B cell (primary cell): ENCODE data around the gene LIPA. TPM values are rescaled to one million over a fixed set of nuclear protein-coding genes. Genes with fewer than 3 reads are reported as not detected.
A peak's percentile ranks its signal among the peaks of the same experiment; 100 is the strongest.

ENCODE experiments used
- ATAC-seq: fragments of 200-7000 bp; cut with Tn5 transposase; one replicate; pipeline ENCODE4 v1.10.0; 2021; ENCODE audit warnings: low read depth, mild to moderate bottlenecking, moderate number of reproducible peaks, moderate library complexity
- CTCF ChIA-PET: fragments of 350-600 bp; sonication (Branson Sonifier 250); formaldehyde crosslinking; loops from one replicate; lab custom pipeline; 2021; ENCODE audit warnings: antibody characterized with exemption, inconsistent platforms; lab: Charles Lee
- POLR2A ChIA-PET: fragments of 350-600 bp; sonication (Branson Sonifier 250); formaldehyde crosslinking; loops from one replicate; lab custom pipeline; 2021; ENCODE audit warnings: antibody characterized with exemption; lab: Charles Lee
- DNase-seq: peaks from one replicate; pipeline ENCODE4 v3.0.0; 2013
- H2AFZ ChIP-seq: 2 replicates; pipeline ENCODE4 v1.6.1; 2012; ENCODE audit warnings: mild to moderate bottlenecking, low read depth, low read length; ENCODE audit not compliant: insufficient read depth, poor library complexity, severe bottlenecking
- H3K27ac ChIP-seq, 2 donors: 1 replicate in 1 of 2; 2 replicates in 1 of 2; pipeline ENCODE4 v1.5.1; 2012 to 2013; ENCODE audit warnings: low read length in 2 of 2, mild to moderate bottlenecking in 2 of 2, moderate library complexity in 1 of 2
- H3K27me3 ChIP-seq, 4 experiments: fragments of 200-600 bp in 1 of 4; sonication (generic) in 1 of 4; replicated peaks in 1 of 4; 1 replicate in 2 of 4; 2 replicates in 2 of 4; pipeline versions ENCODE4 v1.6.1 to v1.7.0; 2013 to 2016; ENCODE audit warnings: low read length in 3 of 4, mild to moderate bottlenecking in 2 of 4, mixed read lengths in 1 of 4, moderate library complexity in 1 of 4; ENCODE audit not compliant: insufficient read depth in 4 of 4, control insufficient read depth in 3 of 4; ENCODE audit errors: control extremely low read depth in 1 of 4
- H3K36me3 ChIP-seq, 2 experiments: replicated peaks in 1 of 2; 1 replicate in 1 of 2; 2 replicates in 1 of 2; pipeline versions ENCODE4 v1.6.1 to v1.7.1; 2013; ENCODE audit warnings: low read length in 1 of 2; ENCODE audit not compliant: insufficient read depth in 2 of 2, control insufficient read depth in 1 of 2; ENCODE audit errors: control extremely low read depth in 1 of 2, extremely low read depth in 1 of 2
- H3K4me1 ChIP-seq, 2 donors: fragments of 200-600 bp in 1 of 2; sonication (generic) in 1 of 2; 1 replicate in 1 of 2; 2 replicates in 1 of 2; pipeline versions ENCODE4 v1.5.1 to v1.6.1; 2013 to 2017; ENCODE audit warnings: low read length in 2 of 2; ENCODE audit not compliant: control insufficient read depth in 2 of 2, insufficient read depth in 2 of 2
- H3K4me2 ChIP-seq: replicated peaks from 2 replicates; pipeline ENCODE3; 2012; ENCODE audit warnings: mild to moderate bottlenecking, low read depth, low read length; ENCODE audit not compliant: poor library complexity, severe bottlenecking
- H3K4me3 ChIP-seq, 5 experiments: fragments of 200-600 bp in 1 of 5; sonication (generic) in 1 of 5; 1 replicate in 3 of 5; 2 replicates in 2 of 5; pipeline versions ENCODE4 v1.5.1 to v1.7.0; 2011 to 2016; ENCODE audit warnings: low read length in 4 of 5, mild to moderate bottlenecking in 4 of 5, low read depth in 2 of 5, control low read depth in 1 of 5, moderate library complexity in 1 of 5; ENCODE audit not compliant: insufficient read depth in 1 of 5; ENCODE audit errors: control extremely low read depth in 1 of 5, extremely low read depth in 1 of 5
- H3K79me2 ChIP-seq: fragments of 200-600 bp; sonication (generic); one replicate; pipeline ENCODE4 v1.6.0; 2016; ENCODE audit warnings: low read length; ENCODE audit not compliant: control insufficient read depth, insufficient read depth
- H3K9ac ChIP-seq: fragments of 200-600 bp; sonication (generic); 2 replicates; pipeline ENCODE4 v1.6.1; 2017; ENCODE audit warnings: mild to moderate bottlenecking, low read length, moderate library complexity
- H3K9me3 ChIP-seq, 3 donors: one replicate each; pipeline versions ENCODE4 v1.6.1 to v1.7.1; 2013; ENCODE audit warnings: low read length in 2 of 3; ENCODE audit not compliant: control insufficient read depth in 2 of 3, insufficient read depth in 1 of 3; ENCODE audit errors: control extremely low read depth in 1 of 3
- H4K20me1 ChIP-seq: 2 replicates; pipeline ENCODE4 v1.6.0; 2012; ENCODE audit warnings: mild to moderate bottlenecking, low read length; ENCODE audit not compliant: insufficient read depth, control insufficient read depth, poor library complexity, severe bottlenecking
- H3K27ac Mint-ChIP-seq: one replicate; pipeline ENCODE4 v1.8.0; 2021; ENCODE audit warnings: mixed read lengths
- H3K27me3 Mint-ChIP-seq: one replicate; pipeline ENCODE4 v1.8.0; 2021; ENCODE audit warnings: mixed read lengths
- H3K4me1 Mint-ChIP-seq: one replicate; pipeline ENCODE4 v1.8.0; 2021; ENCODE audit warnings: mixed read lengths
- H3K4me3 Mint-ChIP-seq: one replicate; pipeline ENCODE4 v1.8.0; 2021; ENCODE audit warnings: mixed read lengths
- H3K9me3 Mint-ChIP-seq: one replicate; pipeline ENCODE4 v1.8.0; 2022; ENCODE audit warnings: mixed read lengths; ENCODE audit not compliant: insufficient read depth
- CTCF ChIP-seq: fragments of 200-600 bp; IDR thresholded peaks from one replicate; pipeline ENCODE4 v1.8.0; 2022; ENCODE audit warnings: antibody characterized with exemption, mild to moderate bottlenecking
- EZH2 ChIP-seq: IDR thresholded peaks from 2 replicates; pipeline ENCODE4 v1.6.1; 2012; ENCODE audit warnings: borderline replicate concordance, low read depth, mild to moderate bottlenecking, moderate library complexity, low read length; ENCODE audit not compliant: insufficient read depth, poor library complexity, severe bottlenecking
- WGBS: methylation state at CpG from one replicate; pipeline ENCODE4 v1.1.5; 2013; ENCODE audit warnings: missing lambda C conversion rate; ENCODE audit not compliant: insufficient coverage; 5-methylcytosine and 5-hydroxymethylcytosine counted together
- intact Hi-C: fragments of 100-400 bp; cut with micrococcal nuclease; formaldehyde crosslinking; loops from one replicate; pipeline ENCODE4 v1.10.0; 2022
- polyA plus RNA-seq: library from polyadenylated mRNA; depleted of rRNA; stranded (reverse); fragments of >200 nt; gene quantifications from 2 replicates; pipeline ENCODE4 v1.2.3, GENCODE V29; 2012
- total RNA-seq, 2 donors: library from RNA; stranded (reverse); fragments of 120-200 nt in 1 of 2; gene quantifications; 1 replicate in 1 of 2; 2 replicates in 1 of 2; pipeline versions ENCODE4 v1.2.3 to v1.2.4, GENCODE V29; 2013 to 2022

Gene LIPA
- total and polyA plus RNA-seq, 2 donors (not counting 1 experiment from before 2014, with no cell fraction given), result 16.4 to 36.5 TPM

- peak; percentile 76 for DNase-seq
Measured at GRCh38 chr10:89301232-89301631, 49.7 kb upstream of the LIPA start.

More at GRCh38 chr10:89301232-89301631, 49.7 kb upstream of the LIPA start:
- WGBS, result no CpG with 5 or more reads among the region's 2 CpGs
- ChIA-PET POLR2A (interaction anchor here (0.6 to 1.4 kb wide), 3 partner anchors 9 to 31 kb away, joined by 3 to 7 read pairs (median 5); no protein-coding TSS in a partner anchor), CTCF (interaction anchor here (1.0 to 5.0 kb wide), 9 partner anchors 9 to 113 kb away, joined by 3 to 34 read pairs (median 5); partner anchors contain the start of genes IFIT1 and IFIT5)
- peak overlapping the region; percentile 73 for H2AFZ ChIP-seq
- peaks cover 43% of the 10 kb centered on the region in 2 donors for H3K4me1 ChIP-seq
- H4K20me1 ChIP-seq, result peaks cover under 1% of the 10 kb centered on the region
- H3K9me3 ChIP-seq, result peaks cover 2 to 9% (median 3%) of the 10 kb centered on the region in 3 donors
- Mint-ChIP-seq H3K27me3 (no peaks in the 10 kb centered on the region), H3K4me1 (peaks cover 59% of the 10 kb centered on the region), H3K9me3 (no peaks in the 10 kb centered on the region), H3K27ac (peak overlapping the region; percentile 97), H3K4me3 (peak overlapping the region; percentile 94)
- ATAC-seq, result peak; percentile 55
- H3K9ac ChIP-seq, result peak overlapping the region; percentile 69
- TF ChIP-seq CTCF, result no peak
- no peak for TF ChIP-seq EZH2
- peak overlapping the region; percentile 93 to 94 for H3K27ac ChIP-seq
- intact Hi-C loops, result loop anchor here (1.0 to 5.0 kb wide), 5 partner anchors 31 to 1861 kb away; partner anchors contain the start of genes IFIT5 and KIF20B
- H3K27me3 ChIP-seq, result no peaks in the 10 kb centered on the region
- peaks cover 0 to 8% of the 10 kb centered on the region in 2 experiments for H3K36me3 ChIP-seq
- peak overlapping the region; percentile 57 to 92 (median 76) for H3K4me3 ChIP-seq
- peak overlapping the region; percentile 71 for H3K4me2 ChIP-seq
- H3K79me2 ChIP-seq, result peaks cover 45% of the 10 kb centered on the region
